PFSK-1 (cell line): ENCODE data around the gene EIF4G1.

Experiments
- FOXP2 ChIP-seq: optimal IDR thresholded peaks from 2 replicates; pipeline ENCODE3; 2011; ENCODE audit warnings: borderline replicate concordance, control low read depth, inconsistent platforms; ENCODE audit not compliant: insufficient read depth; ENCODE audit errors: extremely low read length, extremely low read depth
- POLR2AphosphoS5 ChIP-seq: IDR thresholded peaks from 2 replicates; pipeline ENCODE4 v1.6.1; 2012; ENCODE audit warnings: low read depth, mild to moderate bottlenecking, control low read depth, low read length, moderate library complexity
- SIN3A ChIP-seq: IDR thresholded peaks from 2 replicates; pipeline ENCODE4 v1.6.1; 2012; ENCODE audit warnings: mild to moderate bottlenecking, low read length, moderate library complexity, borderline replicate concordance; ENCODE audit not compliant: insufficient read depth
- TAF1 ChIP-seq: IDR thresholded peaks from 2 replicates; pipeline ENCODE4 v1.6.1; 2012; ENCODE audit warnings: low read length, control low read depth, borderline replicate concordance; ENCODE audit not compliant: insufficient read depth
- TF ChIP-seq, protein P1 (sequence below), 2 experiments: IDR thresholded peaks; 2 replicates each; pipeline versions ENCODE4 v1.6.1 to v1.8.0; 2011 to 2012; ENCODE audit warnings: low read depth in 2 of 2, low read length in 2 of 2, control low read depth in 1 of 2, inconsistent platforms in 1 of 2, mild to moderate bottlenecking in 1 of 2, moderate library complexity in 1 of 2; ENCODE audit not compliant: insufficient read depth in 1 of 2

Gene EIF4G1

GRCh38 chr3:184353546-184353941, 39.1 kb downstream of the EIF4G1 start:
- no peak for TF ChIP-seq FOXP2
- no peak for TF ChIP-seq TAF1
- TF ChIP-seq, protein P1, sequence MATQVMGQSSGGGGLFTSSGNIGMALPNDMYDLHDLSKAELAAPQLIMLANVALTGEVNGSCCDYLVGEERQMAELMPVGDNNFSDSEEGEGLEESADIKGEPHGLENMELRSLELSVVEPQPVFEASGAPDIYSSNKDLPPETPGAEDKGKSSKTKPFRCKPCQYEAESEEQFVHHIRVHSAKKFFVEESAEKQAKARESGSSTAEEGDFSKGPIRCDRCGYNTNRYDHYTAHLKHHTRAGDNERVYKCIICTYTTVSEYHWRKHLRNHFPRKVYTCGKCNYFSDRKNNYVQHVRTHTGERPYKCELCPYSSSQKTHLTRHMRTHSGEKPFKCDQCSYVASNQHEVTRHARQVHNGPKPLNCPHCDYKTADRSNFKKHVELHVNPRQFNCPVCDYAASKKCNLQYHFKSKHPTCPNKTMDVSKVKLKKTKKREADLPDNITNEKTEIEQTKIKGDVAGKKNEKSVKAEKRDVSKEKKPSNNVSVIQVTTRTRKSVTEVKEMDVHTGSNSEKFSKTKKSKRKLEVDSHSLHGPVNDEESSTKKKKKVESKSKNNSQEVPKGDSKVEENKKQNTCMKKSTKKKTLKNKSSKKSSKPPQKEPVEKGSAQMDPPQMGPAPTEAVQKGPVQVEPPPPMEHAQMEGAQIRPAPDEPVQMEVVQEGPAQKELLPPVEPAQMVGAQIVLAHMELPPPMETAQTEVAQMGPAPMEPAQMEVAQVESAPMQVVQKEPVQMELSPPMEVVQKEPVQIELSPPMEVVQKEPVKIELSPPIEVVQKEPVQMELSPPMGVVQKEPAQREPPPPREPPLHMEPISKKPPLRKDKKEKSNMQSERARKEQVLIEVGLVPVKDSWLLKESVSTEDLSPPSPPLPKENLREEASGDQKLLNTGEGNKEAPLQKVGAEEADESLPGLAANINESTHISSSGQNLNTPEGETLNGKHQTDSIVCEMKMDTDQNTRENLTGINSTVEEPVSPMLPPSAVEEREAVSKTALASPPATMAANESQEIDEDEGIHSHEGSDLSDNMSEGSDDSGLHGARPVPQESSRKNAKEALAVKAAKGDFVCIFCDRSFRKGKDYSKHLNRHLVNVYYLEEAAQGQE (IDR thresholded peaks at IDR 0.05; ENCODE audit: insufficient read depth in 1 of 2, low read depth in 2 of 2, low read length in 2 of 2) = no peak
- no peak for TF ChIP-seq SIN3A
- TF ChIP-seq POLR2AphosphoS5 = no peak

DNA sequence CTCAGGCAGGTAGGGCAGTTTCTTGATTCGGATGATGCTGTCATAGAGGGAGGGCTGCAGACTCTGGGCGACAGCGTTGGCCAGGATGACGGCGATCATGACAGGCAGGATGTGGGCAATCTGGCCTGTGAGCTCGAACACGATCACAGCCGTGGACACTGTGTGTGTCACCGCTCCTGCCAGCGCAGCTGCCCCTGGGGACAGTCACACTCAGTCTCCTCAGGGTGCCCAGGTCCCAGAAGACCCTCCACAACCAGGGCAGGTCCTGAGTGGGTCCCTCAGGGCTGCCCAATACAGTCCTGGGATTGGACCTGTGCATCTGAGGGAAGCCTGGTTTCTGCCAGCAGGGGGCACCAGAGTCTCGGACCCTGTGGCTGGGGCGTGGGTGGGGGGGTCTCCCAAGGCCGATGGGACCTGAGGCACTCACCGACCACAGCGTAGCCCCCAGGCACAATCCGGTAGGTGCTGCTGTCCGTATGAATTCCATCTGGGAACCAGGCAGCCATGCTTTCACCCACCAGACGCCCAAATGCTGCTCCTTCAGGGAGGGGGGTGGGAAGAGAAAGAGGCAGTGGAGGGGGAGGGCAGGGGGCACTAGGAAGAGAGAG, 39.8 kb downstream of the EIF4G1 start:
- TF ChIP-seq TAF1 (no peak), POLR2AphosphoS5 (no peak), SIN3A (no peak), FOXP2 (no peak)
- TF ChIP-seq, protein P1 (IDR thresholded peaks at IDR 0.05; ENCODE audit: insufficient read depth in 1 of 2, low read depth in 2 of 2, low read length in 2 of 2) = no peak

GRCh38 chr3:184354754-184355153, 40.3 kb downstream of the EIF4G1 start:
- no peak for TF ChIP-seq POLR2AphosphoS5
- no peak for TF ChIP-seq TAF1
- no peak for TF ChIP-seq FOXP2
- TF ChIP-seq, protein P1 (IDR thresholded peaks at IDR 0.05; ENCODE audit: insufficient read depth in 1 of 2, low read depth in 2 of 2, low read length in 2 of 2) = no peak
- no peak for TF ChIP-seq SIN3A

DNA sequence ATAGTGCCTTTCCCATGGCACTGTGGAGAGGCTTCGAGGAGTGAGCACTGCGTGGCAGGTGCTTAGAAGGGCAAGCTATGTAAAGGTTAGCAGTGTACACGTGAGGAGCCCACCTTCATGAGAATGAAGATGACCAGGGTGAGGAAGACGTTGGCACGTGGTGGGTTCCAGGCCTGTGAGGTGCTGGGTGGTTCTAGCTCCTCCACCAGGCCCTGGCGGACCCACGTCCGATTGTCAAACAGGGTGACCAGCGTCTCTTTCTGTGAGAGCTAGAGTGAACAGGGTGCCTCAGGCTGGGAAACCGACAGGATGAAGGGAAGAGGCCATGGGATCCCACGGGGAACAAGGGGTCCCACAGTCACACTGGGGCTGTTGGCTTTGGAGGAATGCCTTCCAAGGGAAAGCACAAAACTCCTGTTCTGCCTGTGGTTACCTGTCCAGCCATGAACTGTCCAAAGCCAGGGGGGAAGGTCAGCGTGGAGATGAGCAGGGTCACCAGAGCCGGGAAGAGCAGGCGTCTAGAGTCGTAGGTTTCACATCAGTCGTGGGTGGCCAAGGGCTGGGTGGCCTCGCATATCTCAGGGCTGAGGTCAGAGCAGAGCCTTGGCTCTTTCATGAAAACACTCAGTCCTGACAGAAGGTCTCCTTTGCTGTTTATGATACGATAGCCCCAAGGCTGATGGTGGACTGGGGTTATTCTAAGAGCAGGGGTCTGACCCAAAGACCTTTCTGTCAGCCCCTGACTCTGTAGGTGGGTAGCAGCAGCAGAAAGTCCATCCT, 41.0 kb downstream of the EIF4G1 start:
- no peak for TF ChIP-seq SIN3A

DNA sequence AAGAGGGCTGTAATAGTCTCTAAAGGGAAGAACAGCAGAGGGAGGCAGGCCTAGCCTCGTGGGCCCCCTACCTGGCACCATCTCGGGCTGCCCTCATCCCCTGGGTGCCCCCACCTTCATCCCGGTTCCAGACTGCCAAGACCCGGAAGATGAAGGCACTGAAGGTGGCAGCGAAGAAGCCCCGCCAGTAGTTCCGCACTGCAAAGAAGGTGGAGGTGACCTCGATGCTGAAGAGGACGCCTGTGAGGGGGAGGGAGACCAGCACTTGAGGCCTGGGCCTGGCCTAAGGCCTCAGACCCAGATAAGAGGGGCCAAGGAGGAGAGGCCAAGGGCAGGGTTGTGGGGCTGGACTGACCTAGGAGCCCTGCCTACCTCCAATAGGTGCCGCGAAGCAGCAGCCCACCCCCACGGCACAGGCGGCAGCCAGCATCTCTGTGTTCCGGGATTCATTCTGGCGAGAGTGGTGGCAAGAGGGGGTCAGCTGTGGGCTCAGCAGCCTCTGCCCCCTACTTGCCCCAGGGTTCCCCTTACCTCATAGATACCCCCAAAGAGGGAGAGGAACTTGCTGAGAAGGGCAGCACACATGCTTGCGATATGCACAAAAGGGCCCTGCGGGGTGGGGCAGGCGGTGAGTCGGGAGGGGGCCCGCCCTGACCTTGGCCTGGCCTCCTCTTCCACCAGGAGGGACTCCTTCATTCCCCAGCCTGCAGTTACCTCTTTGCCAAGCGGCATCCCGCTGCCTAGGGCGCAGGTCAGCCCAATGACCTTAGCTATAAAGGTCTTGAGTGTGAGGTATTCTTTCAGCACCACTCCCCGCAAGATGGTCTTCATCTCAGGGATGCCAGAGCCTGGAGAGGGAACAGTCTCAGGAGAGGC, 43.1 kb downstream of the EIF4G1 start:
- no peak for TF ChIP-seq TAF1
- no peak for TF ChIP-seq FOXP2
- no peak for TF ChIP-seq SIN3A
- TF ChIP-seq, protein P1 (IDR thresholded peaks at IDR 0.05; ENCODE audit: insufficient read depth in 1 of 2, low read depth in 2 of 2, low read length in 2 of 2) = no peak
- TF ChIP-seq POLR2AphosphoS5 = no peak
